AG08395 (cell line): ENCODE results near the gene ADAM10.

ENCODE experiments used
- DNase-seq: peaks from one replicate; pipeline ENCODE4 v3.0.0; 2012; ENCODE audit warnings: mixed read lengths, low spot score

The ADAM10 gene

GRCh38 chr15:58715266-58715917 lies 34.1 kb downstream of the ADAM10 start:
- DNase-seq, result no peak

GRCh38 chr15:58710701-58711100 lies 38.8 kb downstream of the ADAM10 start:
- DNase-seq, result no peak

- no peak for DNase-seq
Observed at GRCh38 chr15:58707397-58707796, 42.1 kb downstream of the ADAM10 start.

- no peak for DNase-seq
Observed at GRCh38 chr15:58705105-58705504, 44.4 kb downstream of the ADAM10 start.

GRCh38 chr15:58704155-58704865 lies 45.2 kb downstream of the ADAM10 start:
- DNase-seq, result no peak

GRCh38 chr15:58703610-58704009 lies 45.9 kb downstream of the ADAM10 start:
- no peak for DNase-seq

GRCh38 chr15:58702233-58702632 lies 47.3 kb downstream of the ADAM10 start:
- DNase-seq, result no peak

- DNase-seq, result no peak
Observed at GRCh38 chr15:58701376-58701775, 48.1 kb downstream of the ADAM10 start.

- no peak for DNase-seq
Observed at GRCh38 chr15:58699769-58700168, 49.7 kb downstream of the ADAM10 start.

GRCh38 chr15:58698887-58699641 lies 50.4 kb downstream of the ADAM10 start:
- no peak for DNase-seq

GRCh38 chr15:58697220-58697619 lies 52.3 kb downstream of the ADAM10 start:
- DNase-seq, result no peak

GRCh38 chr15:58696738-58697137 lies 52.8 kb downstream of the ADAM10 start:
- DNase-seq, result no peak

GRCh38 chr15:58694641-58695398 lies 54.7 kb downstream of the ADAM10 start:
- DNase-seq, result no peak

- no peak for DNase-seq
Observed at GRCh38 chr15:58690703-58691102, 58.8 kb downstream of the ADAM10 start.

GRCh38 chr15:58689646-58690045 lies 59.9 kb downstream of the ADAM10 start:
- DNase-seq, result no peak

- no peak for DNase-seq
Observed at GRCh38 chr15:58686286-58686685, 63.2 kb downstream of the ADAM10 start.

GRCh38 chr15:58684751-58685150 lies 64.8 kb downstream of the ADAM10 start:
- DNase-seq, result no peak

GRCh38 chr15:58684036-58684710 lies 65.3 kb downstream of the ADAM10 start:
- DNase-seq, result no peak

- DNase-seq, result no peak
Observed at GRCh38 chr15:58682234-58682633, 67.3 kb downstream of the ADAM10 start.

GRCh38 chr15:58678683-58679082 lies 70.8 kb downstream of the ADAM10 start:
- no peak for DNase-seq

- DNase-seq, result no peak
Observed at GRCh38 chr15:58677426-58677825, 72.1 kb downstream of the ADAM10 start.

GRCh38 chr15:58676766-58677165 lies 72.7 kb downstream of the ADAM10 start:
- no peak for DNase-seq
